GM18519 (cell line): ENCODE data around the gene HDAC4.

ENCODE experiments used
- ATAC-seq: cut with Tn5 transposase; IDR thresholded peaks from one replicate; pipeline ENCODE4 v1.9.1; 2021; ENCODE audit warnings: mild to moderate bottlenecking, moderate library complexity; ENCODE audit not compliant: unreplicated experiment, low FRiP score

Gene HDAC4

DNA sequence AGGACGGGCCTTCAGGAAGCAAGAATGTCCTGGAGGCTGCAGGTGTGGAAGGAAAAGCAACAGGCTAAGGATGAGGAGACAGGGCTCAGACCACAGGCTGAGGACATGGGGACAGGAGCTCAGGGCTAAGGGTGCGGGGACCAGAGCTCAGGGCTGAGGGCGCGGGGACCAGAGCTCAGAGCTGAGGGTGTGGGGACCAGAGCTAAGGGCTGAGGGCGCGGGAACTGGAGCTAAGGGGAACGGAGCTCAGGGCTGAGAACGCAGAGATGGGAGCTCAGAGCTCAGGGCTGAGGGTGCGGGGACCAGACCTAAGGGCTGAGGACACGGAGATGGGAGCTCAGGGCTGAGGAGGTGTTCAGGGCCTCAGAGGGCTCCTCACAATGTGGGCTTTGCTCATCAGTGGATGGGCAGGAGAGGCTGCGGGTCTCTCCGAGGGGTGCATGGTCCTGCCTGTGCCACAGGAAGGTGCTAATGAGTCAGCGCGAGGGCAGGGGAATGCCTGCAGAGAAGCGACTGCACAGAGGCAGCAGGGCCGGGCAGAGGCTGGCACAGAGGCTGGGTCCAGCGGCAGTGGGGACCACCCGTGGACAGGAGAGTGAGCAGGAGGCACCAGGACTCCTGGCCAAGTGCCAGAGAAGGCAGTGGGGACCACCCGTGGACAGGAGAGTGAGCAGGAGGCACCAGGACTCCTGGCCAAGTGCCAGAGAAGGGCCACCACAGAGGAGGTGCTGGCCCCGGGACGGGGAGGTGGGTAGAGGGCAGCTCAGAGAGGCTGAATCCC, 281.3 kb downstream of the HDAC4 start:
- no peak for ATAC-seq

GRCh38 chr2:239118675-239119211, 282.1 kb downstream of the HDAC4 start:
- ATAC-seq: no peak

- ATAC-seq: no peak
Observed at GRCh38 chr2:239118264-239118663, 282.6 kb downstream of the HDAC4 start.

DNA sequence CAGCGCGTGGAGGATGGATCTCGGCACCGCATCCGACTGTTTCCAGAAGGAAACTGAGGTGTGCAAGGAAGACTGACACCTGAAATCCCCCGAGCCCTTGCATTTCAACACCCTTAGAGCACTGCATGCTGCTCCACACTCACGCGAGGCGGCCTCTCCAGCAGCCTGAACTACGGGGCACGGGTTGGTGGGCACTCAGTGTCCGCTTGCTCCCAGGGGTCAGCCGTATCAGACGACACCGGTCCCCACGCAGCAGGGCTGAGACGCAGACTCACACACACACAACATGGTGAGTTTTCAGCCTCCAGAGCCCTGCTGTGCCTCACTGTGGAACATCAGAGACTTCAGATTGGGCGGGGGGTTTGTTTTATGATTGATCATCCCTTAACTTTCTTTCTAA, 283.0 kb downstream of the HDAC4 start:
- no peak for ATAC-seq

- no peak for ATAC-seq
Observed at GRCh38 chr2:239116456-239117246, 284.2 kb downstream of the HDAC4 start.

GRCh38 chr2:239115616-239116015, 285.2 kb downstream of the HDAC4 start:
- ATAC-seq: no peak

GRCh38 chr2:239114616-239115265, 286.1 kb downstream of the HDAC4 start:
- no peak for ATAC-seq

GRCh38 chr2:239114119-239114581, 286.7 kb downstream of the HDAC4 start:
- no peak for ATAC-seq

DNA sequence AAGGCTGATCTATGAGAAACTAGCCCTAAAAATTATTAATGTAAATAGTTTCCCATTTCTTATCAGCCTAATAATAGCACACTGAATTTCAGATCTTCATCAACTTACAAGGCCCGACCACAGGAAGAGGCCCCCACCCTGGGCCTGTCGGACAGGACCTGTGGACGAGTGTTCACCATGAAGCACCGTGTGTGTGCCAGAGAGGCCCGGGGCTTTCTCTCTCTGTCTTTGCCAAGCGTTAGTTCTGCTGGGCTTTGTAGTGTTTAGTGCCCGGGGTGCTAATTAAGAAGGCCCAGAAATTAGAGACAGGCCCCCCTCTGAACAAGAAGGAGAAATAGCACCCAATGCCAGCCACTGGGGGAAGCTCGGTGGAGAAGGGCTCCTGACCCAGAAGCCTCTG, 287.2 kb downstream of the HDAC4 start:
- ATAC-seq: no peak

DNA sequence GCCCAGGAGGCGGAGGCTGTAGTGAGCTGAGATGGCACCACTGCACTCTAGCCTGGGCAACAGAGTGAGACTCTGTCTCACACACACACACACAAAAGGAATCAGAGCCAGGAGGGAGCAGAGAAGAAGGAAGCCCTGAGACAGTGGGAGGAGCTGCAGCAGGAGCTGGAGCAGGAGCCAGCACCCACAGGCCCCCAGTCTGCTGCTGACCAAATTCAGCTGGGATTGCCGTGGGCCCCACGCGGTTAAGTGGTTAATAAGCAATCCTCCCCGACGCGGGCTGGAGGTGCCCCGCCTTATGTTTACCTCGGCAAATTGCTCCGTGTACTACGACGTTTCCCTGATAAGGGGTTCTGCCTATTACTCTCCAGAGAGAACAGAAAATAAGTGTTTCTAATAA, 287.6 kb downstream of the HDAC4 start:
- no peak for ATAC-seq

DNA sequence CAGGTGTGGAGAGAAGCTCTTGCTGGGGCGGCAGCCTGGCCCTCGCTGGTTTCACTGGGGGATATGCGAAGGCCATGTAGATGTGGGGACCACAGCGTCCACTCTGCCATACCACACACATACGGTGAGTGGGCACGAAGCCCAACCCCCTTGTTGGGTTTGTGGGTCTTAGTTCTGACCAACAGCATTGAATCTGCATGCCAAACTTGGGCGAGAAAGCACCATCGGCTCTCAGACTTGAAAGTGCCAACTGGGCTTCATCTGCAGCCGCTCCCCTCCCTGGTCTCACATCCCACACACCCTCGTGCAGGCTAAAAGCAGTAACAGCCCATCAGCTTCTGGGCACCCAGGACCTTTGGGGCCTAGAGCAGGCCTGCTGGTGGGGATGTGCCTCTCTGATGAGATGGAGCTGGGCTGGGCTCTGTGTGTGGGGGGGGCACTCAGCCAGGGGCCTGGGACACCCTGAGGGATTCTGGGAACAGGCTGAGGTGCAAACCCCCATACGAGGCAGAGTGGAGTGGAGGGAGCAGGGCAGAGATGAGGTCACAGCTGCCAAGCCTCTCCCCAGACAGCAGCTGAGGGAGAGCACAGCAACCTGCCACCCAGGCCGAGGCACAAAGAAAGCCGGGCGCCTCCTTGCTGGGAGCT, 288.6 kb downstream of the HDAC4 start:
- no peak for ATAC-seq

DNA sequence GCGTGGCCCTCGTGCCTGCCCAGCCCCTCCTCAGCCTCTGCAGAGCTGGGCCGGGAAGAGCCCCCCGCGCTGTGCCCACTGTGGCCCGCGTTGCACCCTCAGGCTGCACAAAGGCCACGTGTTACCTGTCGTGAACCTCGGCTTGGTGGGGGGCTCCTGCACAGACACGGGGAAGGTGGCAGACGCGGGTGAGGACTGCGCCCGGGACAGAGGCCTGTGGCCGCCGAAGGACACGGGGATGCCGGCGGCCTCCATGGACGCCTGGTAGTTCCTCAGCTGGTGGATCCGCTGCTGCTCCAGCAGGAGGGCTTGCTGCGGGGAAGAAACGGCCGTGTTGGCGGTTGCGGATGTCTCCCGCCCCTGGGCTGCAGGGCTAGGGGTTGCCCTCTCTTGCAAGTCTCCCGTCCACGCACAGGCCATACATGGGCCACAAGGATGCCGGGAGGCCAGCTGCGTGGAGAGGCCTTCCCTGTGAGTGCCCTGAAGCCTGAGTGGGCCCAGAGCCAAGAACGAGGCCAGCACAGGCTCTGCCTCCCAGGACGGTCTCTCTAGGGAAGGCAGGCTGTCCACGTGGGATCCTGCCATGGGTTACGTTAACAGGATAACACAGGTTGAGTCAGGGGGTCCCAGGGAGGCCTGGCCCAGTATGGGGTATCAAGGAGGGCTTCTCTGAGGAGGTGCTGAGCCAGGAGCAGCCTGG, 289.3 kb downstream of the HDAC4 start:
- ATAC-seq: no peak

GRCh38 chr2:239110595-239111048, 290.2 kb downstream of the HDAC4 start:
- ATAC-seq: no peak

- ATAC-seq: no peak
Observed at GRCh38 chr2:239109928-239110545, 290.8 kb downstream of the HDAC4 start.

DNA sequence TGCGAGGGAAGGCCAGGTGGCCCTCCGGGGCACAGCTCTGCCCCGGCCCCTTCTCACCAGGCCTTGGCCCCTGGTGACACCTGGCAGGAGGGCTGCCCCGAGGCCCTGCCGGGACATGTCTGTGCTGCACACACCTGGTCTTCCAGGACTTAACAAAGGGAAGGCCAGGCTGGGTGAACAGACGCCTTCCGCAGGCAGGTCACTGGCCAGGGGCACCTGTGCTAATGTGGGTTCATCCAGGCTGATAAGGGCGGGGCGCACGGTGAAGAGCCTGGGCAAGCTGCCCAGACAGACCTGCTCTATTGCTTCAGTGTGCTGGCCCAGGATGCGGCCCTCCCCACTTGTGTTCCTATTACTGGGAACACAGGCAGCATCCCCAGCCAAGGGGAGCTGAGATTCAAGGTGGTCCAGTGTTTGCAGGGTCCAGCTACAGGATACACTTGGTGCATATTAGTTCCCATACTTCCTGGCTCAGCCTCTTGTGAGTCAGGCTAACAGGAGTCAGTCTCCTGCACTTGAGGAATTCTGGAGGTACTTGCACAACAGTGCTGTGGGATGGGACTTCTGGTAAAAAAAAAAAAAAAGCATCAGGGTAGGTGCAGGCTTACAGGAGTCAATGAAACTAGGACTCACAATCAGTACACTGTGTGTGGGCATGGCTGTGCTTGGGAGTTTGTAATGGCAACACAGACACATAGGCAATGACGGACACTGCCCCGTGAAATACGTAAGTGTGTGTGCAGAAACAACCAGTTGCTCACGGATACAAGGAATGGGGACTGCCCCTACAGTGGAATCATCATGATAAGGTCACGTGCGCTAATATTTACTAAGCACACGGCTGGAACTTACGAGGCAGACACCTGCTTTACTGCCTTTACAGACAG, 291.5 kb downstream of the HDAC4 start:
- no peak for ATAC-seq

DNA sequence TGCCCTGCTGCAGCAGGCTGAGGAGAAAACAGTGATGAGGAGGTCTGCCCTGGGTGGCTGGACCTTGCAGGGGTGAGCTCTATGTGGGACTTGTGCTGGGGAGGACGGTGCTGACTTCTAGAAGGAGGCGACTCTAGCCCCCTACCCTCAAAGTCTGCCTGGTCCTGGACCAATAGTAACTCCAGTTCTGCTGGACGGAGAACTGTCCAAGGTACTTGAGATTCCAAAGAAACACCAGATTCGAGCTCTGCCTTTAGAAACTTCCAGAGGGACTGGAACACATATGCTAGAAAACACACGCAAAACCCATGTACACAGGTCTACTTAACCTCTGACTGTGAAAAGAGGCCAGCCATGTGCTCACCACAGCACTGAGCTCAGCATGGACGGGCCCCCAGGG, 292.4 kb downstream of the HDAC4 start:
- no peak for ATAC-seq

DNA sequence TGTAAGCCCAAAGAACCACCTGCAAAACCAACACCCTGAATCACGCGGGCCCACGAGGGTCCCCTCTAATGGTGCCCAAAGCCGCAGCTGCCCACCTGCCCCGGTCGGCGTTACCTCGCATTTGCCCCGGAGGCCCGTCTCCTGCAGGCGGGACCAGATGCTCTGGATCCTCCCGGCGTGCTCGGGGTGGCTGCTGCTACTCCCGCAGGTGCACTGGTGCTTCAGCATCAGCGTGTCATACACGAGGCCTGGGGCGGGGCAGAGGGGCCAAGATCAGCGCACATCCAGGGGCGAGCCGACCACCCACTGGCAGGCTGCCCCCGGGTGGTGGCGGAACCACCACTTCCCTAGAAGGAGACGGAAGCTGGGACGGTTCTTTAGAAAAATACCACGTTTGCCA, 292.9 kb downstream of the HDAC4 start:
- no peak for ATAC-seq

GRCh38 chr2:239106966-239107365, 293.9 kb downstream of the HDAC4 start:
- ATAC-seq: no peak
